Endodermal cell (in vitro differentiated cells): ENCODE data around the gene KRTAP1-1. TPM values are rescaled to one million over a fixed set of nuclear protein-coding genes. Genes with fewer than 3 reads are reported as not detected.

Source experiments
- DNase-seq: peaks from one replicate; pipeline ENCODE4 v3.0.0-alpha.2; 2017
- H3K27ac ChIP-seq: 2 replicates; pipeline ENCODE4 v1.5.1; 2013; ENCODE audit warnings: mild to moderate bottlenecking, low read depth, low read length, moderate library complexity
- H3K27me3 ChIP-seq: 2 replicates; pipeline ENCODE4 v1.6.1; 2013; ENCODE audit warnings: mild to moderate bottlenecking, low read length, moderate library complexity; ENCODE audit not compliant: insufficient read depth, control insufficient read depth, poor library complexity, severe bottlenecking
- H3K36me3 ChIP-seq: 2 replicates; pipeline ENCODE4 v1.7.0; 2013; ENCODE audit warnings: mild to moderate bottlenecking, low read length, moderate library complexity; ENCODE audit not compliant: control insufficient read depth, insufficient read depth
- H3K4me1 ChIP-seq: one replicate; pipeline ENCODE4 v1.7.0; 2013; ENCODE audit warnings: low read length; ENCODE audit not compliant: control insufficient read depth, insufficient read depth
- H3K4me3 ChIP-seq: 2 replicates; pipeline ENCODE4 v1.5.1; 2013; ENCODE audit warnings: mild to moderate bottlenecking, low read length, moderate library complexity
- H3K9ac ChIP-seq: 2 replicates; pipeline ENCODE4 v1.6.1; 2013; ENCODE audit warnings: mild to moderate bottlenecking, low read length, moderate library complexity; ENCODE audit not compliant: poor library complexity, severe bottlenecking; ENCODE audit errors: extremely low read depth
- H3K9me3 ChIP-seq: 2 replicates; pipeline ENCODE4 v1.6.1; 2013; ENCODE audit warnings: mild to moderate bottlenecking, low read length, moderate library complexity; ENCODE audit not compliant: control insufficient read depth
- H3K27ac Mint-ChIP-seq: 2 replicates; pipeline ENCODE4 v1.8.0; 2020; ENCODE audit warnings: mixed read lengths
- H3K27me3 Mint-ChIP-seq: 2 replicates; pipeline ENCODE4 v1.8.0; 2021; ENCODE audit warnings: mild to moderate bottlenecking, mixed read lengths; ENCODE audit not compliant: insufficient read depth
- H3K36me3 Mint-ChIP-seq: 2 replicates; pipeline ENCODE4 v1.8.0; 2020; ENCODE audit warnings: low read depth, mixed read lengths
- H3K4me1 Mint-ChIP-seq: 2 replicates; pipeline ENCODE4 v1.8.0; 2020; ENCODE audit warnings: mixed read lengths
- H3K4me3 Mint-ChIP-seq: 2 replicates; pipeline ENCODE4 v1.8.0; 2020; ENCODE audit warnings: mild to moderate bottlenecking, moderate library complexity, mixed read lengths
- H3K9me3 Mint-ChIP-seq: 2 replicates; pipeline ENCODE4 v1.8.0; 2020; ENCODE audit warnings: mild to moderate bottlenecking, mixed read lengths
- CTCF ChIP-seq: fragments of 200-600 bp; sonication (generic); conservative IDR thresholded peaks from 2 replicates; pipeline ENCODE4 v1.5.0; 2021; ENCODE audit warnings: antibody characterized with exemption, mild to moderate bottlenecking
- WGBS, 2 experiments: methylation state at CpG; one replicate each; pipeline versions ENCODE4 v1.1.5 to v1.1.7; 2013; ENCODE audit warnings: missing lambda C conversion rate in 2 of 2, mixed read lengths in 1 of 2; ENCODE audit not compliant: insufficient coverage in 1 of 2, insufficient read length in 1 of 2; 5-methylcytosine and 5-hydroxymethylcytosine counted together
- total RNA-seq, 2 donors: library from RNA; stranded (reverse); fragmentation: NEBNext Ultra II Directional in 1 of 2; extraction: Animal tissue kit (Norgen Biotek cat#: 25700) in 1 of 2; gene quantifications; 2 replicates in 1 of 2; 3 replicates in 1 of 2; pipeline ENCODE4 v1.2.1, GENCODE V29; 2021

Gene KRTAP1-1
- total RNA-seq, 2 donors from 2014 or later = not detected

DNA sequence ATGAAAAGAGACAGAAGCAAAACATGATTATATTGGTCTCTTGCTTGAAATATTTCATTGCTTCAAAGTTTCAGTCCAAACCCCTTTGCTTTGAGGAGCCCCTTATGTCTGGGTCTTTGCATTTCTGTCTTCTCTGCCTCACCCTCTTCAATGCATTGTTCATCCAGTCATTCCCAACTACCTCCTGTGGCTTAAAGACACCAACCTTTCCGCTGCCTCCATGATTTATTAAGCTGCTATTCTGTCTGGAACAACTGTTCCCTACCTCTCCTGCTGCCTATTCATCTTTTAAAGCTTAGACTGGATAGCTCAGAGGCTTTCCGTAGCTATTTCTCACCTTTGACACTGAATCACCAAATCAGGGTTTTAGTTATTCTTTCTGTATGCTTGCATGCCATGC lies 43.9 kb downstream of the KRTAP1-1 start:
- no peaks in the 10 kb centered on the region for H3K27me3 Mint-ChIP-seq
- H3K36me3 Mint-ChIP-seq = no peaks in the 10 kb centered on the region
- Histone ChIP-seq H3K27me3 (no peaks in the 10 kb centered on the region), H3K4me1 (no peaks in the 10 kb centered on the region), H3K36me3 (no peaks in the 10 kb centered on the region), H3K27ac (no peak overlapping the region), H3K4me3 (no peak overlapping the region), H3K9ac (no peak overlapping the region), H3K9me3 (no peaks in the 10 kb centered on the region)
- DNase-seq = no peak
- no peak overlapping the region for H3K27ac Mint-ChIP-seq
- peaks cover 6% of the 10 kb centered on the region for H3K4me1 Mint-ChIP-seq
- TF ChIP-seq CTCF = no peak
- H3K4me3 Mint-ChIP-seq = no peak overlapping the region
- 87 to 94% methylated on average over 2 of the region's 2 CpGs for WGBS, 2 experiments
- no peaks in the 10 kb centered on the region for H3K9me3 Mint-ChIP-seq

- H3K4me3 ChIP-seq = no peak overlapping the region
- H3K9ac ChIP-seq = no peak overlapping the region
- Mint-ChIP-seq H3K36me3 (no peaks in the 10 kb centered on the region), H3K9me3 (no peaks in the 10 kb centered on the region), H3K27me3 (no peaks in the 10 kb centered on the region), H3K4me3 (no peak overlapping the region), H3K4me1 (peaks cover 6% of the 10 kb centered on the region), H3K27ac (no peak overlapping the region)
- H3K4me1 ChIP-seq = no peaks in the 10 kb centered on the region
- H3K27ac ChIP-seq = no peak overlapping the region
- no peak for DNase-seq
- no peaks in the 10 kb centered on the region for H3K36me3 ChIP-seq
- no peaks in the 10 kb centered on the region for H3K27me3 ChIP-seq
- WGBS, 2 experiments = 93 to 97% methylated on average over 3 of the region's 4 CpGs
- TF ChIP-seq CTCF = no peak
- H3K9me3 ChIP-seq = no peaks in the 10 kb centered on the region
Measured at GRCh38 chr17:40996829-40997228, 44.4 kb downstream of the KRTAP1-1 start.

- WGBS, 2 experiments = 100% methylated on average over 1 of the region's 1 CpG; no CpG with 5 or more reads in 1 of the 2 experiments
- Histone ChIP-seq H3K4me1 (no peaks in the 10 kb centered on the region), H3K27me3 (no peaks in the 10 kb centered on the region), H3K9ac (no peak overlapping the region), H3K27ac (no peak overlapping the region), H3K4me3 (no peak overlapping the region), H3K36me3 (no peaks in the 10 kb centered on the region), H3K9me3 (peaks cover 5% of the 10 kb centered on the region)
- Mint-ChIP-seq H3K4me1 (peaks cover 6% of the 10 kb centered on the region), H3K27ac (no peak overlapping the region), H3K27me3 (no peaks in the 10 kb centered on the region), H3K4me3 (no peak overlapping the region), H3K9me3 (no peaks in the 10 kb centered on the region), H3K36me3 (no peaks in the 10 kb centered on the region)
- no peak for DNase-seq
- no peak for TF ChIP-seq CTCF
Measured at GRCh38 chr17:40995116-40995515, 46.1 kb downstream of the KRTAP1-1 start.
